Measurements from ENCODE around the gene TAF4. TPM values are rescaled to one million over a fixed set of nuclear protein-coding genes. Genes with fewer than 3 reads are reported as not detected.

TAF4 gene
- total RNA-seq, 1 donor from 2014 or later: 28.4 TPM

GRCh38 chr20:62046431-62046830 lies 19.2 kb downstream of the TAF4 start:
- intact Hi-C loops (cut with micrococcal nuclease): no loop called here

GRCh38 chr20:62045529-62046285 lies 20.0 kb downstream of the TAF4 start:
- intact Hi-C loops (cut with micrococcal nuclease): no loop called here

DNA sequence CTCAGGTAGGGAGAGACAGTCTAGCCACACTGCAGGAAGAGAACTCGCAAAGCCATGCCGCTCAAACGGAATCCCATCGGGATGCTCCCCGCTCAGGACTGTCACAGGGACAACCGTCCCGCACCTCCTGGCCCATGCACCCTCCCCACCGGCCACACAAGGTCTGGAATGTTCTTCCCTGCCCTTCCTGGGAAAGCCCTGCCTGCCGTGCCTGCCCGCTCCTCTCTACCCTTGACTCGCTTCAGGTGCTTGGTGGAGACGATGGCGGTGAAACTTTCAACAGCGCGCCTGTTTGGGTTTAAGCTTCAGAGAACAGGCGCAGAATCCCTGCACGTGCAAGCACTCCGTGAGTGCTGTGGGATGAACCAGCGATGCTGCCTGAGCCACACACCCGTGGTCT lies 20.6 kb downstream of the TAF4 start:
- intact Hi-C loops (cut with micrococcal nuclease): no loop called here

DNA sequence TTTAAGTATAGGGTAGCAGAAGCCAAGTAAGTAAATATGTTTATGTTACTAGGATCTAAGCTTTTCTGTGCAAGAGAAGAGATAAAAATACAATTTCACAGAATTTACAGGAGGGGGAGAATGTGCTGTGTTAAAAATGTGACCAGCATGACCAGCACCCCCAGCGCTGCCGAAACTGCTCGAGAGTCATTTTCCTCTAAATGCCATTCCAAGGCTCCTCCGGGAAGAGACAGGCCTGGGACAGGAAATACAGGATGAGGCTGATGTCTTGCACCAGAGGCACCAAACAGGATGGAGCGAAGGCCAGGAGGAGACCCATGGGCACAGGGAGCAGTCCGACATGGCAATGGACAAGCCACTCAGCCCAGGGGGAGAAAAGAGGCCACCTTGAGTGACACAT lies 21.1 kb downstream of the TAF4 start:
- intact Hi-C loops (cut with micrococcal nuclease): no loop called here

- intact Hi-C loops (cut with micrococcal nuclease): no loop called here
Observed at GRCh38 chr20:62043131-62043914, 22.4 kb downstream of the TAF4 start.

DNA sequence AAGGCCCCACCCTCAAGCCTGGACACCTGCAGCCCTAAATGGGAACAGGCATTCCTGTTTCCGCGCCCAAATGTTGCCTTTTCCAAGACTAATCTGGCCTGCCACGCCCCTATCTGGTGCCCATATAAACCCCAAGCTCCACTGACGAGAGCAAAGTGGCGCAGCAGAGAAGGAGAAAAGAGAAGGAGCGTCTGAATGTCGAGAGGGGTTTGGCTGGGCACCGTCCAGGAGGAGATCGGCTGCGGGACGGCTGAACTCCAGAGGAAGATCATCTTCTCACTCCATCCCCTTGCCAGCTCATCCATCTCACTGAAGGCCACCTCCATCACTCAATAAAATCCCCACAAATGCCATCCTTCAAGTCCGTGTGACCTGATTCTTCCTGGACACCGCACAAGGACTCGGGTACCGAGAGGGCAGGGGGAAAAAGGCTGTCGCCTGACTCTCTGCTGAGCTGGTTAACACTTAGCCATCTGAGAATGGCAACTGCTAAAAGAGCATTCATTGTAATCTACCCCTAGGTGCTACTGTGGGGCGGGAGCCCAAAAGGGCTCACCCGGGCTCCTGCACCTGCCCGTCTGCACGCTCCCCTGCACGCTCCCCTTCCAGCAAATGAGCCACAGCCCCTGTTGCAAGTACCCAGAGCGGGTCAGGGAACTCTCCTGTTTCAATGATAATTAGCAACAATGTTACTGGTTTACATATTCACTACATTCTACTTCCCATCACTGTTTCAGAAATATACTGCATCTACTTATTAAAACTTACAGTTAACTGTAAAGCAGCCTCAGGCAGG lies 23.5 kb downstream of the TAF4 start:
- intact Hi-C loops (cut with micrococcal nuclease): no loop called here

DNA sequence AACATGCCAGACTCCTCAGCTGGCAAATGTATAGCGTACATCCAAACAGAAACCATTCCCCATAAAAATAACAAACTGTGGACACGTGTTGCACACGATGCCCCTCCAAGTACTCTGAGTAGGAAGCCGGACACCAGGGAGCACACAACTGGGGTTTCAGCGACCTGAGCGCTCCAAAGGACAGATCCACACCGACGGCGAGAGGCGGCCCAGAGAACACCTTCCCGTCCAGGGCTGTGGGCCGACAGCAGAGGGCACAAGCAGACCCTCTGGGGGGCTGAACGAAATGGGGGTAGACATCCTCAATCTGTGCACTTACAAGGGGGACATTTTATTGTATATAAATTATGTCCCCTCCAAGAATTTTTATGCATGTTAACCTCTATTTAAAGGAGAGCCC lies 24.7 kb downstream of the TAF4 start:
- intact Hi-C loops (cut with micrococcal nuclease): no loop called here

GRCh38 chr20:62040381-62040922 lies 25.2 kb downstream of the TAF4 start:
- intact Hi-C loops (cut with micrococcal nuclease): no loop called here

DNA sequence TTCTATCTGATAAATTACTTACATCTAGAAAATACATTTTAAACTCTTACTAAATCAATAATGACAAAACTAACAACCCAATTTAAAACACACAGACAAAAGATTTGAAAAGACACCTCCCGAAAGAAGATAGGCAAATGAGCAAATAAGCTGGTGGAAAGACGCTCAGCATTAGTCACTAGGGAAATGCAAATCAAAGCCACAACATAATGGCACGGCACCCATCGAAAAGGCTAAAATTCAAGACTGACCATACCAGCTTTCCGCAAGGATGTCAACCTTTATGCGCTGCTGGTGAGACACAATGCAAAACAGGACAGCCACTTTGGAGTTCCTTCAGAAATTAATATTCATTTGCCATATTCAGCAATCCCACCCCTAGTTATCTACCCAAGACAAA lies 25.9 kb downstream of the TAF4 start:
- intact Hi-C loops (cut with micrococcal nuclease): no loop called here

GRCh38 chr20:62032609-62033368 lies 32.9 kb downstream of the TAF4 start:
- intact Hi-C loops (cut with micrococcal nuclease): no loop called here

- intact Hi-C loops (cut with micrococcal nuclease): loop anchor here (2.0 kb wide), 1 partner anchor 125 kb away; no protein-coding TSS in a partner anchor
Observed at GRCh38 chr20:62031462-62032092, 34.1 kb downstream of the TAF4 start.

- intact Hi-C loops (cut with micrococcal nuclease): loop anchor here (1.0 to 2.0 kb wide), 2 partner anchors 90 to 126 kb away; no protein-coding TSS in a partner anchor
Observed at GRCh38 chr20:62030834-62031434, 34.7 kb downstream of the TAF4 start.

DNA sequence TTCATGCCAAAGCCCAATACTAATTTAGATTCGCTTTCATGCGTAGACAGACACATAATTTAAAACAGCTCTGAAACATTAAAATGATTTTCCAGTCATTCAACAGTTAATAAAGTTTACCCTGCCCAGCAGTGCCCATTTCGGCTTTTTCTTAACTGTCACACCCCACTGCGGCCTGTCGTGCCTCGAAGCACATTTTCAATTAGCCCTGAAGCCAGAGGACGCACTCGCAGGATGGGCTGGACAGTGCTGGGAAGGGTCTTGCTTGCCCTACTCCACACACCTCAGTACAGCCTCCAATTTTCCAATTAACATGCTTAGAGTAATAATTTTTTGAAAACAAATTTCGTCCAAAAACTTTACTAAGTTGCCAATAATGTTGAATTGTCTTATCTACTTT lies 35.3 kb downstream of the TAF4 start:
- intact Hi-C loops (cut with micrococcal nuclease): loop anchor here (1.0 to 2.0 kb wide), 2 partner anchors 91 to 126 kb away; no protein-coding TSS in a partner anchor

GRCh38 chr20:62029949-62030348 lies 35.7 kb downstream of the TAF4 start:
- intact Hi-C loops (cut with micrococcal nuclease): loop anchor here (1.0 to 5.0 kb wide), 3 partner anchors 91 to 127 kb away; no protein-coding TSS in a partner anchor

GRCh38 chr20:62029296-62029695 lies 36.4 kb downstream of the TAF4 start:
- intact Hi-C loops (cut with micrococcal nuclease): loop anchor here (5.0 kb wide), 1 partner anchor 108 kb away; no protein-coding TSS in a partner anchor

DNA sequence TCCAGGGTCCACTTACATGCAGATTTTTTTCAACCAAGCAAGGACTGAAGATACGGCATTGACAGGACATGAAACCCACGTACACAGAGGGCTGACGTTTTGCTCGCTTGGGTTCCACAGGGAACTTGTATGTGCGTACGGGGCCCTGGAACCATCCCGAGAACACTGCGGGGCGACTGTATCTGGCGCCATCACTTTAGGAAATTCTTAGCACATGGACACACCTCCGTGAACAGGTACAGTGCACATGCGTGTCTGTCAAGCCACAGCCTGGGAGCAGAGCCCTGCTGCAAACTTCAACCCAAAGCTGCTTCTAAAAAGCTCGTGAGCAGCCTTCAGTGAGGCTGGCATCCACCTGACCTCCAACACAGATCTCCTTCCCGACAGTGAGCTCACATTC lies 37.3 kb downstream of the TAF4 start:
- intact Hi-C loops (cut with micrococcal nuclease): loop anchor here (5.0 kb wide), 1 partner anchor 109 kb away; no protein-coding TSS in a partner anchor

DNA sequence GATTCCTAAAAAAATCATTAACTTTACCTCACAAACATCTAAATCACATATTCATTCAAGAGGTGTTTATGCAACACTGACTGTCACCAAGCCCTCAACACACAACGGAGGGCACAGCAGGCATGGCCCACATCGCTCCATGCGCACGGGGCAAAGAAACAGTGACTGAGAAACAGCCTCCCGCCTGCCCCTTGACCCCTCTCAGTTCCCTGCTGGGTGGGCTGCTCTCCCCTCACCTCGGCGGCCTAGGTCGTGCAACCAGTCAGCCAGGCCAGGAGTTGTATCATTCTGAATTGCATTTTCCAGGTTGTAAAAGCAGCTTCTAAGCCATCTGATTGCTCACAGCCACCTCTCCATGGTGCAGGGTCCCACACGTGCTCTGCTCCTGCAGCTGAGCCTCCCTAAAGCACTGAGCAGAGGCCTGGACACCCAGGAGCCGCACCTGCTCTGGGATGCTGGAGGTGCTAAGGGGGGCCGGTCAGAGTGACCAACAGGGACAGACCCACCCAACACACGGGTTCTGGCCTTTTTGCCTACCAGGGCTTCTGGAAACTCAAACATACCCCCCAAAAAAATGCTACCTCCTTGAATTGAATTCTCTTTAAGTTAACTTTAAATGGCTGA lies 37.9 kb downstream of the TAF4 start:
- intact Hi-C loops (cut with micrococcal nuclease): loop anchor here (5.0 kb wide), 1 partner anchor 109 kb away; no protein-coding TSS in a partner anchor

DNA sequence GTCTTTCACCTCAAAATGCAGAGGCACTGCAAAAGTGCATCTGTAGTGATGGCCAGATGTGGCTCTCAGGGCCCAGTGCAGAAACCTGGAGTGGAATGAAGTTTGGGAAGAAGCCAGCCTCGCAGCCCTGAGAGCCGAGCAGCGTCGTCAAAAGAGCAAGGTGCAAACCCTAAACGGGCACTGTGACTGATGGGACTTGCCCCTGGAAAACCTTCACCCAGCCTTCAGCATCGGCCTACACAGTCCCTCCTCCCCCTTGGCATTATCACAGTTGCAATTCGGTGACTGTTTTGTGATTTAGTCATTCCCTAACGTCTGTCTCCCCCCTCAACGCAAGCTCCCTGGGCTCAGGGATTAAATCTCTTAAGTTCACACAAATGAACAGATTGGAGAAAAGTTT lies 38.6 kb downstream of the TAF4 start:
- intact Hi-C loops (cut with micrococcal nuclease): loop anchor here (5.0 kb wide), 1 partner anchor 110 kb away; no protein-coding TSS in a partner anchor

- intact Hi-C loops (cut with micrococcal nuclease): loop anchor here (1.0 to 5.0 kb wide), 2 partner anchors 111 to 131 kb away; no protein-coding TSS in a partner anchor
Observed at GRCh38 chr20:62026564-62026856, 39.2 kb downstream of the TAF4 start.
